Right atrium auricular region (tissue), 2 donors: Measurements from ENCODE around the gene MLLT10. TPM values are rescaled to one million over a fixed set of nuclear protein-coding genes. Genes with fewer than 3 reads are reported as not detected.

Experiments used
- DNase-seq: peaks from one replicate; pipeline ENCODE4 v3.0.0-alpha.2; 2019; ENCODE audit warnings: low spot score
- H3K27ac ChIP-seq, 2 donors: fragments of 200-600 bp; sonication (generic); 1 replicate in 1 of 2; 2 replicates in 1 of 2; pipeline ENCODE4 v1.5.1; 2016 to 2019
- H3K27me3 ChIP-seq, 2 donors: fragments of 200-600 bp; sonication (generic); one replicate each; pipeline versions ENCODE4 v1.5.1 to v1.6.0; 2017 to 2019
- H3K36me3 ChIP-seq: fragments of 200-600 bp; sonication (generic); one replicate; pipeline ENCODE4 v1.5.1; 2016
- H3K4me1 ChIP-seq, 2 donors: fragments of 200-600 bp; sonication (generic); one replicate each; pipeline versions ENCODE4 v1.5.1 to v1.6.0; 2017 to 2019
- H3K4me3 ChIP-seq, 2 donors: fragments of 200-600 bp; sonication (generic); 1 replicate in 1 of 2; 2 replicates in 1 of 2; pipeline ENCODE4 v1.5.1; 2017 to 2019; ENCODE audit warnings: mild to moderate bottlenecking in 1 of 2, moderate library complexity in 1 of 2
- H3K9me3 ChIP-seq, 2 donors: fragments of 200-600 bp; sonication (generic); one replicate each; pipeline ENCODE4 v1.5.1; 2019
- CTCF ChIP-seq, 2 donors: fragments of 200-600 bp; sonication (generic); IDR thresholded peaks; one replicate each; pipeline ENCODE4 v1.5.1; 2019; ENCODE audit warnings: antibody characterized with exemption in 2 of 2
- total RNA-seq, 2 donors: library from RNA; depleted of rRNA; stranded (reverse); fragments of >200 nt; gene quantifications; one replicate each; pipeline ENCODE4 v1.1.0, GENCODE V29; 2016

Gene MLLT10
- total RNA-seq, 2 donors from 2014 or later, result 18.8 to 27.2 TPM

DNA sequence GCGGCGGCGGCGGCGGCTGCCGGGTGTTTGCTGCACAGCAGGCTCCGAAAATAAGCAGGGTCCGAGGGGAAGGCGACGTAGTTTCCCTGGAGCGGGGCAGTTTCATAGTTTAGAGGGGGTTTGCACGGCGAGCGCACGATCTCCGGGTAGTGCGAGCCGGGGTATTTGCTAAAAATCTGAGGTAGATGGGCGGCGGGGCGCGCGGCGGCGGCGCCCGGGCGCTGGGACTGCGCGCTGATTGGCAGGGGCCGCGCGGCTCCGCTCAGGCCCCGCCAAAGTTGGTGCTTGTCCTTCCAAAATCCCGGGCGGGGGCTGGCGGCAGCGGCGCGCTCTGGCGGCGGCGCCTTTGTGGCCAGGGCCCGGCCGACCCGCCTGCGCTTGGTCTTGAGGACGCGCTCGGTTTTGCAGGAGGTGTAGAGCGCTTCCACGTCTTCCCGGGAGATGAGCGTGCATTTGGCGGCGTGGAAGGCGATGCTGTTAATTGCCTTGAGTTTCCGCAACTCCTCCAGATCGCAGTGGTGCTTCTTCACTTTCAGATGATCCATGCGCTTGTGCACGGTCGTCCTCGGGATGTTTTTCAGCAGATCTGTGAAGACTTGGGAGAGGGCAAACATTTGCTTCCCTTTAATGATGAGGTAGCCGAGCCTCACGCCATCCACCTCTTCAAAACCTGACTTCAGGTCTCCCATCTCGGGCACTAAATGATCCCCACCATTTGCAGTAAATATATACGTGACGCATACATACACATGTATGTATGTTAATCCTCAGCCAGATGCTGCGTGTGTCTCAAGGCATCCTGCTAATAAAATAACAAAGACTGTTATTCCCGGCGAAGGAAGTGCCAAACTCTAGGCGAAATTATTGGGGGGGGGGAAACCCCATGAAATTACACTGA lies 16.6 kb upstream of the MLLT10 start:
- no peak for DNase-seq
- H3K4me1 ChIP-seq, result peaks cover 0 to 31% of the 10 kb centered on the region in 2 donors
- no peaks in the 10 kb centered on the region for H3K27me3 ChIP-seq

GRCh38 chr10:21518149-21518640 lies 15.8 kb upstream of the MLLT10 start:
- no peak for TF ChIP-seq CTCF (IDR thresholded peaks at IDR 0.05)
- Histone ChIP-seq H3K27ac (peak overlapping the region; percentile 80 to 81), H3K36me3 (no peaks in the 10 kb centered on the region), H3K27me3 (no peaks in the 10 kb centered on the region), H3K4me3 (peak overlapping the region; percentile 60 to 64), H3K4me1 (peaks cover 0 to 31% of the 10 kb centered on the region in 2 donors), H3K9me3 (no peaks in the 10 kb centered on the region)
- DNase-seq, result no peak

More for the DNA sequence above, 16.6 kb upstream of the MLLT10 start:
- Histone ChIP-seq H3K4me3 (peak overlapping the region; percentile 60 to 64), H3K36me3 (no peaks in the 10 kb centered on the region), H3K27ac (peak overlapping the region; percentile 80 to 81), H3K9me3 (no peaks in the 10 kb centered on the region)
- peak in 1 of 2 donors; percentile 36 for TF ChIP-seq CTCF (IDR thresholded peaks at IDR 0.05)

DNA sequence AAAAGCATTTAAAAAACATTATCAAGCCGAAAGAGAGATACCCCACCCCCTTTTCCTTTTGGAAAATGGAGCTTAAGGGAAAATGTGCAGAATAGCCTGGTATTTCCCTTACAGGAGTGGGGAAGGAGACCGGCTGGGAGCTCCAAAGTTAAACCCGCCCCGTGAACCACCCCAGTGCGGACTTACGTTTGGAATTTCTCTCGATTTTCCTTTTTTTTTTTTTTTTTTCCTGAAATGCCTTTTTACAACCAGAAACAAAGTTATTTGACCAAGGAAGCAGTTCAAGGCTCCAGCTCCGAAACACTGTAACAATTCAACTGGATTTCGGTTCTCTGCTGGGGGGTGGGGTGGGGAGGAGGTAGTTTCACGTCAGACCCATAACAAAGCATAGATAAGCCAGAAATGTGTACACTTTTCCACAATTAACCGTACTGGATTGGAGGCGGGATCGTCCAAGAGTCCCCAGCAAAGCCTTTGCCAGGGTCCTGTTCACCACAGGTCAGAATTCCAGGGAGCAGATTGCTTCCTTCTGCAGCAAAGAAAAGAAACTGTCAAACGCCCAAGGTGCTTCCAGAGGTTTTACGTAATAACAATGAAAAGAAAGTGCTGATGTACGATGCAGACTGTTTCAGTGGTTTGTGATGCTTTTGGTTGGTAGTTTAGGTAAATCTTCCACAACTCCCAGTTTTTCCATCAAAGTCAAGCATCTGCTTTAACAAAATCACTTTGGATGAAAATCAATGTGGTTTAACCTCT lies 15.2 kb upstream of the MLLT10 start:
- DNase-seq, result no peak
- Histone ChIP-seq H3K4me3 (peak overlapping the region; percentile 60 to 64), H3K4me1 (peaks cover 0 to 32% of the 10 kb centered on the region in 2 donors), H3K36me3 (no peaks in the 10 kb centered on the region), H3K9me3 (no peaks in the 10 kb centered on the region), H3K27ac (peak overlapping the region; percentile 80 to 81), H3K27me3 (no peaks in the 10 kb centered on the region)
- no peak for TF ChIP-seq CTCF (IDR thresholded peaks at IDR 0.05)

- Histone ChIP-seq H3K36me3 (no peaks in the 10 kb centered on the region), H3K27me3 (no peaks in the 10 kb centered on the region), H3K27ac (peak overlapping the region; percentile 80 to 81), H3K4me1 (peaks cover 0 to 38% of the 10 kb centered on the region in 2 donors), H3K4me3 (peak overlapping the region; percentile 60 to 64), H3K9me3 (no peaks in the 10 kb centered on the region)
- DNase-seq, result no peak
- no peak for TF ChIP-seq CTCF (IDR thresholded peaks at IDR 0.05)
These were observed 14.6 kb upstream of the MLLT10 start for GRCh38 chr10:21519397-21519933.

DNA sequence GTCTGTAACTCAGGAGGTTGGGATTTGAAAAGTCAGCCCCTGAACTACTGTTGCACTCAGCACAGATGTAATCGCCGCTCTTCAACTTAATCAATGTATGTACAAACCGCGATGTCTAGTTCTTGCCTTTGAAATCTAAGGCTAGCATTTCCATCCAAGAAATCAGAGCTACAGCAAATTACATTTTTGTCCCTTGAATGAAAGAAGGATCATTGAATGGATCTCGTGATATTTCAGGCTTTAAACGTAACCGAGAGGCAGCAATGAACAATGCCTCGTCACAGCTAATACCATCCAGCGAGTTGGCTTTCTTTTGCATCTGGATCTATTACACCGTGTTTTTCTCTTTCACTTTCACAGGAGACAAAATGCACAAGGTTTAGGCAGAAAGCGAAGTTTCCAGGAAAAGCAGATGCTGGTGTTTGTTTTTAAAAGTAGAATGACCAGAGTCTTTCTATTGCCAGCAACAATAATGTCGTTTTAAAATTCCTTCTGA lies 14.0 kb upstream of the MLLT10 start:
- DNase-seq, result no peak
- peak overlapping the region; percentile 60 to 64 for H3K4me3 ChIP-seq
- H3K27ac ChIP-seq, result peak overlapping the region; percentile 80 to 81
- no peak for TF ChIP-seq CTCF (IDR thresholded peaks at IDR 0.05)
- peaks cover 0 to 38% of the 10 kb centered on the region in 2 donors for H3K4me1 ChIP-seq
- no peaks in the 10 kb centered on the region for H3K36me3 ChIP-seq
- H3K27me3 ChIP-seq, result no peaks in the 10 kb centered on the region
- H3K9me3 ChIP-seq, result no peaks in the 10 kb centered on the region
